NCI-H1930 (cell line): ENCODE results near the gene RAB20.

Experiments
- DNase-seq, 2 experiments: peaks; one replicate each; lab custom pipeline; 2025; lab: John Stamatoyannopoulos, UW

The RAB20 gene

GRCh38 chr13:110529522-110530311 is 31.8 kb downstream of the RAB20 start:
- DNase-seq, result no peak

DNA sequence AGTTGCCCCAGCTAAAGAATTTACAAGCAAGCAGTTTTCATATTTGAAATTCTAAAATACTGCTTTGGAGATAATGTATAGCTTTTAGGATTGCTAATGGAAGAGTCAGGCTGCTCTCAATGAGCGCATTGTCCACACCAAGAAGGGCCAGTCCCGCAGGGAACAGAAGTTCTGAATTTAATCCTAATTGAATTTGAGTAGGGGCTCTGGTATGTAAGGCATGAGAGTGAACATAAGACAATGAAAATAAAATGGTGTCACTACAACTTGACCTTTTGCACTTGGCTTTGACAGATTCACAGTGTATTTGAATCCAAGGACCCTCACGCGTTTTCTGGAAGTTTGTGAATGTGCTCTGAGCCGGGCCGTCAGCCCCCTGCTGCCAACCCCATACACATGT is 32.6 kb downstream of the RAB20 start:
- no peak for DNase-seq

DNA sequence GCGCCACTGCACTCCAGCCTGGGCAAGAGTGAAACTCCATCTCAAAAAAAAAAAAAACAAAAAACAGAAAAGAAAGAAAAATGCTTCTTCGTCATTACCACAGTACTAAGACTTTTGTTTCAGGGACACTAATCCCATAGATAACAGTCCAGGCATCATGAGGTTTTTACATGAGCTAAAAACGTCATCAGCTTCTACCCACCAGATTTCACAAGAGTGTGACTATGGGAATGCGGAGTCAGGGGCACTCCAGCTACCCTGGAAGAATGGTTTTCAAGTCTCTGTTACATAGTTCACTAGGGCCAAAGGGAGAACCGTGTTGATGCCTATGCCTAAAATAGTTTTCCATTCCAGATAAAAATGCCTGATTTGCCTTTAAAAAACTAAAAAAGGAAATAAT is 33.2 kb downstream of the RAB20 start:
- no peak for DNase-seq

DNA sequence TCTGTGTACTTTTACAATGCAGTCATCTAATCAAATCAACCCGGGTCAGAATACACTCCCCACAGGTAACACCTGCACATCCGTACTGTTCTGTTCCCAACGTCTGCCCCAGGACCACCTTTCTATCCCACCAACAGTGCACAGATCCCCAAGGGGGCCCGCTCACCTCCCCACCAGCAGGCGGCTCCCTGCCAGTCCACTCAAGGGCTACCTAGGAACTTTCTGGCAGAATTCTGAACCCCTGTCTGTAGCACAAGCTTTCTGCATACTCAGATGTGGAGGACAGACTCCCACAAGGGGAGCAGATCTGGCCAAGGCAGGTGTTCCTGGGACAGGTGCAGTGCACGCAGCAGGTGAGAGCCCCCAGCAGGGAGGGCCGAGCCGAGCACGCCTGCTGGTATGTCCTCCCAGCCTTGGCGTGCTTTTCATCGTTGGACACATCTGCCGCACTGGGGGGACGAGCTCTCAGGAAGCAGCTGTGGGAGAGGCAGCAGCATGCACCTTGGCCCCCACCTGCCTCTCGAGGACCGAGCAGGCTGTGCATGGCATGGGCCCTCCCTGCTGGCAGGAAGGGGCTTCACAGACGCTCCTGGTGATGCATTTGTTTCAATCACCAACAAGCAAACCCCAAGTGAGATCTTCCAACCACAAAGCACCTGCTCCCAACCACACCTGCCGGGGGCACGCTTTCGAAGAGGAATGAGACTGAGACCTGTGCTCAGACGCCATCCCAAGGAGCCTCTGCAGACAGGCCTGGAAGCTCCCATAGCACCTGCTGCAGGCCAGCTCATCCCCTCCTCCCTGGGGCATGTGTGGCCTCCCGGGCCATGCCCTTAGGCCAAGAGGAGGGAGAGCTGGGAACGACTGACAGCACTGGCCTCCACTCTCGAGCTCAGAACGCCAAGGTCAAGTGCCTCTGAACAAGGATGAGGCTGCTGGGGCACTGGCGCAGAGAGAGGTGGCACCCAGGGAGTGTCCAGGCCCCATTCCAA is 35.9 kb downstream of the RAB20 start:
- DNase-seq, result no peak

DNA sequence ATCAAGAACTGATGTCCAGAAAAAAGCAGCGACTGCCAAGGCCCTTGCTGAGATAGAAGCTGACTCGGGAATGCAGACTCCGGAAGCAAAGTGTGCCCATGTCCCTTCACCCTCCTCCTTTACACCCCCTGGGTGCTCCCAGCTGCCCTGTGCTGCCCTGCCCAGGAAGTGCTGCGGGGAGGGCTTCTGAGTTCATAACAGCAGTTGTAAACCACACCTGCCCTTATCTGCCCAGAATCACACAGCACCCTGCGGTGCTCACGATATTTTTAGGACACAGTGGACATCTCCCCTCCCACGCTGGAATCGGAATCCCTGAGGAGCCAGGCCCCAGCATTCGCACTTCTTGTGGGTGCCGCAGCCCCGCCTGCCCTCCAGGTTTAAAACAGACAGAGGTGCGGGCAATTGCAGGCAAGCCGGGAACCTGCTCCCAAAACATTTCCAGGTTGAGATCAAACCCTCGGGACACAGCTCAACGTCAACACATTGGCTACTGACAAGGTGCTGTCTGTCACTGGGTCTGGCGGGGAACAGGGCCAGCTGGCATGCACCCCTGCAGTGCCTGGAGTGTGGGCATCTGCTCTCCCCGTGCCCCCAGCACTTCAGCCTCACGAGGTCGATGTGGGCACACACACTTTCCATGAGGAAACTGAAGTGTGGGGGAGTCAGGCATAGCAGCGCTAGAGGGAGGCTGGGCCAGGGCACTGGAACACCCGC is 36.8 kb downstream of the RAB20 start:
- DNase-seq, result no peak

DNA sequence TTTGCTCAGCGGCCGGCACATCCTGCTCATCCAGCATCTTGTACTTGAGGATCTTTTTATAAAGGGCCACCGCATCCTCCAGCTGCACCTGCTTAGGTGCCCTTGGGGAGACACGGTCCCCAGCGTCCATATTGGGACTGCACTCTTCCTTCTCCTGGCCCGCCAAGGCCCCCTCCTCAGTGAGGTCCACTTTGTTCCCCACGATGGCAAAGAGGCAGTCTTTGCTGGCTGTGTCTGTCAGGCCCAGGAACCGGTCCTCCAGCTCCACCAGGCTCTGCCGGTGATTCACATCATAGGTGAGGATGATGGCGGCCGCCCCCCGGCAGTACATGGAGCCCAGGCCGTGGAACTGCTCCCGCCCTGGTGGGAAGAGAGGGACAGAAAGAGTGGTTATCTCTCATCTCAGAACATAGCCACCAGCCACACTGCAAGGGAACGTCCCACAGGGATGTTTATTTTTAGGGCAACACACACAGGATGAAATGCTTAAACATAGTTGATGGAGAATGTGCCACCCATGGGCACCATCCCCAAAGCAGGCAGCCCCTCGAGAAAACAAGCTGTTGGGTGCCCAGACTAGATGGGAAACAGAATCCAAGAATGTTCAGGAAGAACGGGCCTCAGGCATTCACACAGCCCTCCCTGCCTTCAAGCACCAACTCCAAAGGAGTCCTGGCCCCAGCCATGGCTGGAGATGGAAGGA is 37.5 kb downstream of the RAB20 start:
- DNase-seq, result no peak

DNA sequence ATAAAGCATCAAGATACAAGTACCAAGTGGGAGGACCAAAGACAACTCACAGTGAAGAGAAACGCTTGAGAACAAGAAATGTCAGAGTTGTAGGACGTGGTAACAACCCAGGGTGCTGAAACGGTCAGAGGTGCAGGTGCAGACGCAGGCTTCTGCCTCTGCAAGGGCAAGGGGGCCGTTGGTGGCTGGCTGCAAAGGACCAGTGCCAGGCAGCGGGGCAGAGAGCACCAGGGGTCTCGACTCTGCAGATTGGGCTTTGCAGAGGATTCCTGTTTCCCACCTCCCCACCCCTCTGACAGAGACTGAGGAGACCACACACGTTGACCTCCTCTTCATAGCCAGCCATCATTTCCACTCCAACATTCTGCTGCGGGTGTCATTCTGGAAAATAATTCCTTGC is 38.3 kb downstream of the RAB20 start:
- DNase-seq, result no peak

- no peak for DNase-seq
These were observed 38.8 kb downstream of the RAB20 start for GRCh38 chr13:110522721-110523120.

- no peak for DNase-seq
These were observed 39.6 kb downstream of the RAB20 start for GRCh38 chr13:110521946-110522345.

DNA sequence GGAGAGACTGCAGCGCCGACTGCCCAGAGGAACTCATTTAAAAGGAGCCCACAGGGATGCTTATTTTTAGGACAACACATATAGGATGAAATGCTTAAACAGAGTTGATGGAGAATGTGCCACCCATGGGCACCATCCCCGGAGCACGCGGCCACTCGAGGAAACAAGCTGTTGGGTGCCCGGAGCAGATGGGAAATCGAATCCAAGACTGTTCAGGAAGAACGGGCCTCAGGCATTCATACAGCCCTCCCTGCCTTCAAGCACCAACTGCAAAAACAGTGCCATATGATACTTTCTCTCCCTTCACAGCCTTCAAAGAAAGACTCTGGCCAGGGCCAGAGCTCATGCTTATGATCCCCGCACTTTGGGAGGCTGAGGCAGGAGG is 40.2 kb downstream of the RAB20 start:
- DNase-seq, result no peak

GRCh38 chr13:110520431-110521295 is 40.9 kb downstream of the RAB20 start:
- no peak for DNase-seq

DNA sequence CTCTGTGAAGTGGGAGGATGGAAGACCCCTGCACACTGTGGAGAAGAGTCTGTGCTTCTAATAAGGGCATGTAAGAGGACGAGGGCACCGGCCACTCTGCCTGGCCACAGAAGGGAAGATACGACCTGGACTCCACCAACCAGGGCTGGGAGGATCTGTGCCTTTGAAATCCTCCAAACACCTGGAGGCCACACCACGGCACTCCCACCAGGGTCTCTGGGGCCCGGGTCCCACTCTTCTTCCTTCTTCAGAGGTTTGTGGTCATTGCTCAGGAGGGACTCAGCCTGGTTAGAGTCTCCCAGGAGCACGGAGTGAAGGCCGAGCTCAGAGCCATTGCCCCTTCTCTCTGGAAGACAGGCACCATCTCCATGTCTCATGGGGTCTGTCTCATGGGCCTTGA is 42.0 kb downstream of the RAB20 start:
- no peak for DNase-seq

DNA sequence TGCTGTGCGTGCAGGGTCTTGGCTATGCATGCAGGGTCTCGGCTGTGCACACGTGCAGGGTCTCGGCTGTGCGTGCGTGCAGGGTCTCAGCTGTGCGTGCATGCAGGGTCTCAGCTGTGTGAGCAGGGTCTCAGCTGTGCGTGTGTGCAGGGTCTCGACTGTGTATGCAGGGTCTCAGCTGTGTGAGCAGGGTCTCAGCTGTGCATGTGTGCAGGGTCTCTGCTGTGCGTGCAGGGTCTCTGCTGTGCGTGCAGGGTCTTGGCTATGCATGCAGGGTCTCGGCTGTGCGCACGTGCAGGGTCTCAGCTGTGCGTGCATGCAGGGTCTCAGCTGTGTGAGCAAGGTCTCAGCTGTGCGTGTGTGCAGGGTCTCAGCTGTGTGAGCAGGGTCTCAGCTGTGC is 42.5 kb downstream of the RAB20 start:
- DNase-seq, result no peak

DNA sequence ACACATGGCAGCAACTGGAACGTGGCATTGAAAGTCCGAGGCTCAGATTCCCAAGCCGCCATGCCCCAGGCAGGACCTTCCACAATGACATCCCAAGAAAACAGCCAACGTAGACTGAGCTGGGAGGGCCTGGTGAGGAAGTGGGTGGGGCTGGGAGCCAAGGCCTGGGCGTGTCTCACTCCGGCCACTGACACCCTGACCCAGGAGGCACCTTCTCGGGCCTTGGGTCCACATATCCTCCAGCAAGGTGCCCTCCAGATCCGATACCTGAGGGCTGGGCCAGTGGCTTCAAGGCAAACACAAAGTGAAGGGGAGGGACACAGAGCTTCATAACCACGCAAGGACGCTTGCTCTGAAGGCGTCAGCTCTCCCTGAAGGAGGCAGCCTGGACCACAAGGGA is 43.0 kb downstream of the RAB20 start:
- no peak for DNase-seq

DNA sequence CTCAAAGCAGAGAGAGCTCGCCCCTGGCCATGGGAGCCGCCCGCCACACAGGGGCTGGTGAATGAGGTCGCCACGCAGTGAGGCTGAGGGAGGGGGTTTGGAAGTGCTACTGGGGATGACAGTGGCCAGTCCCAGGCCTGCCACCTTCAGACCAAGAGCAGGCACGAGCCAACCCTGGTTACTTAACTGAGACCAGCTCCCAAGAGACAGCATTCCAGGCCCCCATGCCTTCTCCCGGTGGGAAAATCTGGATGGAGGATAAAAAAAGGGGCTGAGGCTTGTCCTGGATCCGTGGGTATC is 43.3 kb downstream of the RAB20 start:
- no peak for DNase-seq

DNA sequence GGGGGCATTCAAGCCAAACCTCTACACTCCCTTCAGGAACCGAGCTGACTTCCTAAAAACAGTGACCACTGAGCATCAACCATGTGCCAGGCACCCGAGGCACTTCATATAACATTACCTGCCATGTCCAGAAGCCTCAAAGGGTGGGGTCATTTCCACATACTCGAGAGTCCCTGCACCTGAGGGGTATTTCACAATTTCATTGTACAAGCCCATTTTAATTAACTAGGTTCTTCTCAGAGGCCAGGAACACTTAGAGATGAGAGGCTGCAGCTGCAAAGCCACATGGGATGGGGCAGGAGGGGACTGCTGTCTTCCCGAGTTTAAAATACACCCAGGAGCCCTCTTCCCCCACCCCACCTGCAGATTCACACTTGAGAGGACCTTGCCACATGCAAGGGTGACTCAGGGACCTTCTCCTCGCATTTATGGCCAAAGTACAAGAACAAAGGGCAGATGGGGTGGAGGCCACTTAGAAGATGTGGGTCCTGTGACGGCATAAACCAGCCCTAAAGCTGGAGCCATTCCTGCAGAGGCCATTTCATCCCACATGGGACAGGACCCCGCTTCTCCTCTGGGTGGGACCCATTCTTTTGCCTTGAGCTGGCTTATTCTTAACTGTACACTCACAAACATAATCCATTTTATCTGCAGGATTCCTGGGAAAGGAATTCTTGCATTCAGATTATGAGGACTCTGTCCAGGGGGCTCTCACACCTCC is 43.9 kb downstream of the RAB20 start:
- DNase-seq, result no peak

DNA sequence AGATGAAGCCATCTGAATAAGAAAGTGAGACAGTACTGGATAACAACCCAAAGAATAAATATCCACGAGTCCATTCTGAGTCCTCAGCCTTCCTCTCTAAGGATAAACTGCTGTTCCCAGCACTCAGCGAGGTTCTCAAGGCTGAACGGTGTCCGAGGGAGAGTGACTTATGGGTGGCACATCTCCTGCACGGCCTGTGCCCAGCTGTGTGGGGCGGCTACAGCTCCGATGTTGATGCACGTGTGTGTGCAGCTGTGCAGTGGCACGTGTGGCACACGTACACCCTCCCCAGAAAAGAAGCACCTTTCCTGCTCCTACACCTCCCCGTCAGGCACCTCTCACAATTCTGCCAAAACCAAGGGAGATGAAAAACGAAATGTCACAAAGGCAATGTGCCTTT is 45.0 kb downstream of the RAB20 start:
- DNase-seq, result no peak

- no peak for DNase-seq
These were observed 49.3 kb downstream of the RAB20 start for GRCh38 chr13:110512198-110512740.

DNA sequence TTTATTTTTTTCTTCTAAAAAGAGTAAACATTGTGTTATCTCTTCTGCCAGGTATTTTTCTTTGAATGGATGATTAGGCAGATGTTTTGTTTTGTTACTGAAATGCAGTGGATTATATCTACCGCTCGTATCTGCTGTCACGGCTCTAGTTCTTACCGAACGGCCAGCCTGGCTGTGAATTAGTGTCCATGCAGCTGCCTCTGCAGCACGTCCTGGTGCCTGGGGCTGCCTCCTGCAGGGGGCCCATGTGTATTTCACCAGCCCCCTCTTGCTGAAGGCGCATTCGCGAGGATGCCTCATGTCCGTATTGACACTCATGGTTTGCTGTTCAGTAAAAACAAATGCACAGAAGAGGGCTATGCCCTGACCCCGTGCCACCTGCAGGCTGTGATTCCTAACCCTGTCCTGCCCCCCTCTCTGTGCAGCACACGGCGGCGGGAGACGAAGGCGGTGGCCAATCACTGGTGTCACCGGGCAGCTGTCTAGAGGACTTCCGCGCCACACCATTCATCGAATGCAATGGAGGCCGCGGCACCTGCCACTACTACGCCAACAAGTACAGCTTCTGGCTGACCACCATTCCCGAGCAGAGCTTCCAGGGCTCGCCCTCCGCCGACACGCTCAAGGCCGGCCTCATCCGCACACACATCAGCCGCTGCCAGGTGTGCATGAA is 49.9 kb downstream of the RAB20 start:
- no peak for DNase-seq
